HepG2 (cell line): ENCODE measurements around the gene ZFAND6. TPM values are rescaled to one million over a fixed set of nuclear protein-coding genes. Genes with fewer than 3 reads are reported as not detected.

Experiments used
- ATAC-seq: fragments of 200-7000 bp; cut with Tn5 transposase; 3 replicates; pipeline ENCODE4 v1.9.1; 2020; ENCODE audit warnings: mild to moderate bottlenecking, moderate library complexity
- BruUV-seq: library from RNA; stranded (reverse); fragments of 400-500 nt; replicated peaks from 2 replicates; lab custom pipeline; 2021; lab: Mats Ljungman, UMichigan
- CTCF ChIA-PET: fragments of 300-600 bp; formaldehyde crosslinking; extraction: SDS; loops from one replicate; lab custom pipeline; 2021; ENCODE audit warnings: low total read pairs, inconsistent platforms, low intra/inter-chr PET ratio; lab: Yijun Ruan, JAX
- POLR2A ChIA-PET: fragments of 350-600 bp; sonication (Branson Sonifier 250); formaldehyde crosslinking; loops from one replicate; lab custom pipeline; 2020; ENCODE audit warnings: antibody characterized with exemption, inconsistent platforms; lab: Yijun Ruan, JAX
- DNase-seq: peaks from one replicate; pipeline ENCODE4 v3.0.0-alpha.2; 2015; ENCODE audit warnings: low spot score
- FAIRE-seq: peaks from 3 replicates; lab custom pipeline; 2011; peaks lifted over from hg19 to GRCh38; lab: Jason Lieb, UNC
- H2AFZ ChIP-seq: one replicate; pipeline ENCODE4 v1.6.1; 2011; ENCODE audit warnings: low read length, inconsistent platforms
- H3K27ac ChIP-seq: fragments of 300-600 bp; 3 replicates; pipeline ENCODE4 v1.8.0; 2011; ENCODE audit warnings: mixed run types, mild to moderate bottlenecking, mixed read lengths, low read length, inconsistent platforms; ENCODE audit not compliant: insufficient read depth; ENCODE audit errors: extremely low read length
- H3K27me3 ChIP-seq, 2 experiments: fragments of 200-600 bp in 1 of 2; 2 replicates in 1 of 2; 3 replicates in 1 of 2; pipeline versions ENCODE4 v1.6.0 to v1.8.0; 2011; ENCODE audit warnings: low read length in 2 of 2, mild to moderate bottlenecking in 2 of 2, moderate library complexity in 2 of 2, inconsistent platforms in 1 of 2; ENCODE audit not compliant: insufficient read depth in 2 of 2, control insufficient read depth in 1 of 2
- H3K36me3 ChIP-seq, 2 experiments: fragments of 200-600 bp in 1 of 2; replicated peaks in 1 of 2; 2 replicates in 1 of 2; 3 replicates in 1 of 2; pipeline versions ENCODE4 v1.5.1 to v1.8.0; 2011; ENCODE audit warnings: low read length in 2 of 2, inconsistent platforms in 1 of 2; ENCODE audit not compliant: insufficient read depth in 2 of 2, control insufficient read depth in 1 of 2
- H3K4me1 ChIP-seq: 2 replicates; pipeline ENCODE4 v1.5.1; 2012; ENCODE audit warnings: low read length, inconsistent platforms; ENCODE audit not compliant: insufficient read depth
- H3K4me2 ChIP-seq: 2 replicates; pipeline ENCODE4 v1.6.0; 2011; ENCODE audit warnings: low read depth, low read length, inconsistent platforms
- H3K4me3 ChIP-seq, 3 experiments: fragments of 200-600 bp in 1 of 3; sonication (generic), shearing (Covaris generic) in 1 of 3; replicated peaks in 1 of 3; 2 replicates each; pipeline ENCODE4 v1.5.1; 2011 to 2016; ENCODE audit warnings: low read length in 3 of 3, inconsistent platforms in 2 of 3, low read depth in 2 of 3, mild to moderate bottlenecking in 2 of 3, control low read depth in 1 of 3, mixed read lengths in 1 of 3; ENCODE audit not compliant: insufficient read depth in 1 of 3
- H3K79me2 ChIP-seq: one replicate; pipeline ENCODE4 v1.6.1; 2011; ENCODE audit warnings: low read length, inconsistent platforms; ENCODE audit not compliant: insufficient read depth
- H3K9ac ChIP-seq: 2 replicates; pipeline ENCODE4 v1.6.0; 2011; ENCODE audit warnings: mild to moderate bottlenecking, low read depth, low read length, inconsistent platforms; ENCODE audit not compliant: insufficient read depth
- H3K9me3 ChIP-seq: 2 replicates; pipeline ENCODE4 v1.5.1; 2012; ENCODE audit warnings: mild to moderate bottlenecking, low read length
- H4K20me1 ChIP-seq: 2 replicates; pipeline ENCODE4 v1.6.0; 2011; ENCODE audit warnings: inconsistent platforms, mild to moderate bottlenecking, low read length, moderate library complexity; ENCODE audit not compliant: insufficient read depth
- CREM ChIP-seq, 2 experiments: sonication (generic) in 1 of 2; formaldehyde crosslinking in 1 of 2; IDR thresholded peaks; 2 replicates each; pipeline versions ENCODE4 v1.4.0 to v1.6.1; 2016 to 2020; ENCODE audit warnings: antibody characterized with exemption in 1 of 2, mild to moderate bottlenecking in 1 of 2, missing genetic modification reagents in 1 of 2
- EP300 ChIP-seq, 3 experiments: sonication (generic) in 1 of 3; formaldehyde crosslinking in 1 of 3; IDR thresholded peaks; 2 replicates each; pipeline versions ENCODE4 v1.5.1 to v1.6.1; 2011 to 2020; ENCODE audit warnings: low read depth in 2 of 3, low read length in 2 of 3, borderline replicate concordance in 1 of 3, improper control_type of control experiment in 1 of 3, mild to moderate bottlenecking in 1 of 3, missing genetic modification reagents in 1 of 3, moderate library complexity in 1 of 3
- KLF16 ChIP-seq, 2 experiments: sonication (generic) in 1 of 2; formaldehyde crosslinking in 1 of 2; IDR thresholded peaks; 2 replicates each; pipeline versions ENCODE4 v1.6.1 to v1.8.0; 2016 to 2023; ENCODE audit warnings: missing genetic modification reagents in 2 of 2, missing compliant biosample characterization in 1 of 2
- MAZ ChIP-seq, 2 experiments: sonication (generic) in 1 of 2; formaldehyde crosslinking in 1 of 2; IDR thresholded peaks; 2 replicates each; pipeline versions ENCODE4 v1.5.0 to v1.6.1; 2012 to 2020; ENCODE audit warnings: low read depth in 2 of 2, mild to moderate bottlenecking in 2 of 2, borderline replicate concordance in 1 of 2, improper control_type of control experiment in 1 of 2, low read length in 1 of 2, missing genetic modification reagents in 1 of 2, moderate library complexity in 1 of 2
- RBM22 ChIP-seq: fragments of 200-400 bp; formaldehyde crosslinking; optimal IDR thresholded peaks from 2 replicates; pipeline ENCODE3; 2017; ENCODE audit warnings: mild to moderate bottlenecking, low read length, moderate library complexity
- SP1 ChIP-seq, 2 experiments: fragments of 450-650 bp in 1 of 2; sonication (generic) in 1 of 2; formaldehyde crosslinking in 1 of 2; IDR thresholded peaks; 2 replicates each; pipeline versions ENCODE4 v1.4.0 to v1.6.1; 2016 to 2020; ENCODE audit warnings: missing genetic modification reagents in 1 of 2
- SRY ChIP-seq: sonication (generic); formaldehyde crosslinking; IDR thresholded peaks from 2 replicates; pipeline ENCODE4 v1.8.0; 2022; ENCODE audit warnings: mild to moderate bottlenecking, missing genetic modification reagents
- TMF1 ChIP-seq: sonication (generic); formaldehyde crosslinking; IDR thresholded peaks from 2 replicates; pipeline ENCODE4 v1.8.1; 2022; ENCODE audit warnings: low read depth, missing genetic modification reagents
- ZBTB1 ChIP-seq: sonication (generic); formaldehyde crosslinking; IDR thresholded peaks from 2 replicates; pipeline ENCODE4 v1.4.0; 2020; ENCODE audit warnings: missing genetic modification reagents, borderline replicate concordance
- ZBTB34 ChIP-seq: sonication (generic); formaldehyde crosslinking; IDR thresholded peaks from 2 replicates; pipeline ENCODE4 v1.8.0; 2022; ENCODE audit warnings: mild to moderate bottlenecking, missing genetic modification reagents
- ZNF224 ChIP-seq: sonication (generic); formaldehyde crosslinking; IDR thresholded peaks from 2 replicates; pipeline ENCODE4 v1.5.0; 2020; ENCODE audit warnings: mild to moderate bottlenecking, missing genetic modification reagents
- ZNF350 ChIP-seq: sonication (generic); formaldehyde crosslinking; IDR thresholded peaks from 2 replicates; pipeline ENCODE4 v1.4.0; 2020; ENCODE audit warnings: mild to moderate bottlenecking, low read depth, missing genetic modification reagents, borderline replicate concordance
- ZNF800 ChIP-seq: sonication (generic); formaldehyde crosslinking; IDR thresholded peaks from 2 replicates; pipeline ENCODE4 v1.4.0; 2020; ENCODE audit warnings: missing genetic modification reagents
- ZNF816 ChIP-seq: sonication (generic); formaldehyde crosslinking; IDR thresholded peaks from 2 replicates; pipeline ENCODE4 v1.8.0; 2022; ENCODE audit warnings: missing genetic modification reagents, mild to moderate bottlenecking, borderline replicate concordance
- WGBS: methylation state at CpG from one replicate; pipeline ENCODE4 v1.1.6; 2017; ENCODE audit warnings: low lambda C conversion rate; 5-methylcytosine and 5-hydroxymethylcytosine counted together
- in situ Hi-C: cut with HindIII; loops from 2 replicates; pipeline ENCODE4 v1.10.0; 2017; ENCODE audit warnings: low pct_unique_long_range_greater_than_20kb; ENCODE audit not compliant: extremely low pct_ligation_motif_present
- intact Hi-C: fragments of 100-400 bp; cut with micrococcal nuclease; formaldehyde crosslinking; loops from one replicate; pipeline ENCODE4 v1.10.0; 2022; ENCODE audit not compliant: unreplicated experiment
- polyA plus RNA-seq, 8 experiments: library from polyadenylated mRNA; depleted of rRNA in 3 of 8; stranded (reverse) in 7 of 8; unstranded in 1 of 8; fragments of >200 nt; fragmentation: Illumina TruSeq in 4 of 8; extraction: Trizol in 4 of 8; gene quantifications; 2 replicates each; pipeline versions ENCODE4 v1.2.1 to v1.2.3, GENCODE V29; 2011 to 2016; ENCODE audit warnings: low read depth in 4 of 8, missing spikeins in 1 of 8, mixed read lengths in 1 of 8; ENCODE audit not compliant: insufficient read depth in 1 of 8
- total RNA-seq, 5 experiments: library from RNA; depleted of rRNA; stranded (reverse); fragments of >200 nt; fragmentation: Illumina TruSeq; extraction: Trizol; gene quantifications; 2 replicates each; pipeline ENCODE4 v1.2.3, GENCODE V29; 2016; ENCODE audit warnings: low read depth in 1 of 5

Gene ZFAND6
- total and polyA plus RNA-seq, 2 of the 13 experiments (the other 11 are each of a cell fraction or from before 2014, with no cell fraction given): 84.2 to 115 TPM

- TF ChIP-seq SRY (CRISPR knock-in tag) (no peak), TMF1 (CRISPR knock-in tag) (no peak)
Observed at GRCh38 chr15:80026754-80027153, 32.7 kb upstream of the ZFAND6 start (continued).

- FAIRE-seq: no peak
Observed at GRCh38 chr15:80028937-80029336, 30.5 kb upstream of the ZFAND6 start.

More at GRCh38 chr15:80028937-80029336, 30.5 kb upstream of the ZFAND6 start:
- ATAC-seq: no peak
- no peaks in the 10 kb centered on the region for H3K27me3 ChIP-seq
- intact Hi-C loops (no loop called here), in situ Hi-C loops (no loop called here)
- WGBS: 31% methylated on average over 2 of the region's 2 CpGs
- DNase-seq: no peak
- no peak overlapping the region for H3K9ac ChIP-seq
- ChIA-PET CTCF (no interaction called here), POLR2A (no interaction called here)
- H4K20me1 ChIP-seq: no peaks in the 10 kb centered on the region
- H3K4me1 ChIP-seq: peaks cover 20% of the 10 kb centered on the region
- no peak overlapping the region for H2AFZ ChIP-seq
- no peak overlapping the region for H3K4me3 ChIP-seq
- H3K4me2 ChIP-seq: no peak overlapping the region
- no TSS peak for BruUV-seq
- no peaks in the 10 kb centered on the region for H3K79me2 ChIP-seq
- no peaks in the 10 kb centered on the region for H3K36me3 ChIP-seq
- no peak overlapping the region for H3K27ac ChIP-seq
- no peaks in the 10 kb centered on the region for H3K9me3 ChIP-seq
- no peak for TF ChIP-seq ZBTB34 (CRISPR knock-in tag)
- TF ChIP-seq RBM22: no peak
- TF ChIP-seq EP300 (IDR thresholded peaks at IDR 0.05; ENCODE audit: low read depth in 2 of 2, low read length in 2 of 2): no peak
- no peak for TF ChIP-seq EP300 (CRISPR knock-in tag; IDR thresholded peaks at IDR 0.05; ENCODE audit: borderline replicate concordance)
- no peak for TF ChIP-seq KLF16 (CRISPR knock-in tag; IDR thresholded peaks at IDR 0.05)
- TF ChIP-seq ZBTB1 (CRISPR knock-in tag): no peak
- no peak for TF ChIP-seq MAZ (IDR thresholded peaks at IDR 0.05; ENCODE audit: borderline replicate concordance, low read depth, low read length)
- TF ChIP-seq MAZ (CRISPR knock-in tag; IDR thresholded peaks at IDR 0.05; ENCODE audit: low read depth): no peak
- TF ChIP-seq ZNF816 (CRISPR knock-in tag): no peak
- TF ChIP-seq SP1 (IDR thresholded peaks at IDR 0.05): no peak
- no peak for TF ChIP-seq SP1 (CRISPR knock-in tag; IDR thresholded peaks at IDR 0.05)
- no peak for TF ChIP-seq CREM (IDR thresholded peaks at IDR 0.05)
- no peak for TF ChIP-seq CREM (CRISPR knock-in tag; IDR thresholded peaks at IDR 0.05)
- TF ChIP-seq ZNF800 (CRISPR knock-in tag): no peak
- TF ChIP-seq ZNF224 (CRISPR knock-in tag): no peak
- TF ChIP-seq ZNF350 (CRISPR knock-in tag): no peak
